GM21737 (cell line): ENCODE data around the gene CAPN5.
"Not testable (repeated sequence)": the region's sequence is repeated elsewhere in the genome, so short reads cannot be mapped to it uniquely, and the experiment has no call there.

Source experiments
- ATAC-seq: cut with Tn5 transposase; IDR thresholded peaks from one replicate; pipeline ENCODE4 v1.9.1; 2021; ENCODE audit warnings: mild to moderate bottlenecking, moderate library complexity; ENCODE audit not compliant: unreplicated experiment

CAPN5 gene

GRCh38 chr11:77095551-77096490, 29.1 kb downstream of the CAPN5 start:
- no peak for ATAC-seq

- no peak for ATAC-seq
Observed at GRCh38 chr11:77096591-77097019, 29.8 kb downstream of the CAPN5 start.

- not testable (repeated sequence) for ATAC-seq
Observed at GRCh38 chr11:77097180-77097579, 30.4 kb downstream of the CAPN5 start.

- no peak for ATAC-seq
Observed at GRCh38 chr11:77100166-77101042, 33.6 kb downstream of the CAPN5 start.

GRCh38 chr11:77101043-77101537, 34.3 kb downstream of the CAPN5 start:
- ATAC-seq = no peak

- no peak for ATAC-seq
Observed at GRCh38 chr11:77102246-77103210, 35.8 kb downstream of the CAPN5 start, which contains the start of gene OMP. Gene OMP, plus strand, starts transcription at chr11:77102840. Its CDS starts 0 bp downstream, at chr11:77102840.

GRCh38 chr11:77103319-77103718, 36.5 kb downstream of the CAPN5 start:
- no peak for ATAC-seq

- ATAC-seq = no peak
Observed at GRCh38 chr11:77104727-77105126, 38.0 kb downstream of the CAPN5 start.

- ATAC-seq = no peak
Observed at GRCh38 chr11:77106321-77106720, 39.5 kb downstream of the CAPN5 start.

GRCh38 chr11:77106759-77107158, 40.0 kb downstream of the CAPN5 start:
- no peak for ATAC-seq

GRCh38 chr11:77107950-77108349, 41.2 kb downstream of the CAPN5 start:
- ATAC-seq = no peak

- no peak for ATAC-seq
Observed at GRCh38 chr11:77108436-77108835, 41.7 kb downstream of the CAPN5 start.

GRCh38 chr11:77109236-77110019, 42.7 kb downstream of the CAPN5 start:
- no peak for ATAC-seq

- no peak for ATAC-seq
Observed at GRCh38 chr11:77110836-77111235, 44.1 kb downstream of the CAPN5 start.

- no peak for ATAC-seq
Observed at GRCh38 chr11:77111277-77111676, 44.5 kb downstream of the CAPN5 start.

- ATAC-seq = no peak
Observed at GRCh38 chr11:77111946-77112345, 45.2 kb downstream of the CAPN5 start.

- ATAC-seq = no peak
Observed at GRCh38 chr11:77112641-77113381, 46.0 kb downstream of the CAPN5 start.

- ATAC-seq = no peak
Observed at GRCh38 chr11:77113382-77114088, 46.8 kb downstream of the CAPN5 start.
